Suprapubic skin (tissue), 4 donors: ENCODE data around the gene STUM. TPM values are rescaled to one million over a fixed set of nuclear protein-coding genes. Genes with fewer than 3 reads are reported as not detected.
A peak's percentile ranks its signal among the peaks of the same experiment; 100 is the strongest.

Source experiments
- DNase-seq, 2 donors: peaks; one replicate each; pipeline ENCODE4 v3.0.0-alpha.2; 2019; ENCODE audit warnings: low spot score in 2 of 2
- H3K27ac ChIP-seq: fragments of 200-600 bp; sonication (generic); one replicate; pipeline ENCODE4 v1.5.1; 2019
- H3K27me3 ChIP-seq: fragments of 200-600 bp; sonication (generic); one replicate; pipeline ENCODE4 v1.5.1; 2019
- H3K36me3 ChIP-seq: fragments of 200-600 bp; sonication (generic); one replicate; pipeline ENCODE4 v1.5.1; 2019
- H3K4me1 ChIP-seq: fragments of 200-600 bp; sonication (generic); one replicate; pipeline ENCODE4 v1.5.1; 2019
- H3K4me3 ChIP-seq: fragments of 200-600 bp; sonication (generic); one replicate; pipeline ENCODE4 v1.5.1; 2019; ENCODE audit warnings: mild to moderate bottlenecking
- H3K9me3 ChIP-seq: fragments of 200-600 bp; sonication (generic); one replicate; pipeline ENCODE4 v1.5.1; 2019
- CTCF ChIP-seq, 2 donors: fragments of 200-600 bp in 1 of 2; fragments of 450-650 bp in 1 of 2; sonication (generic) in 1 of 2; IDR thresholded peaks; one replicate each; pipeline ENCODE4 v1.5.1; 2016 to 2019; ENCODE audit warnings: antibody characterized with exemption in 2 of 2, mild to moderate bottlenecking in 1 of 2, moderate library complexity in 1 of 2
- EP300 ChIP-seq: sonication (generic); formaldehyde crosslinking; IDR thresholded peaks from one replicate; pipeline ENCODE4 v1.6.1; 2017; ENCODE audit warnings: antibody characterized with exemption
- POLR2A ChIP-seq, 2 donors: fragments of 450-650 bp; IDR thresholded peaks; one replicate each; pipeline ENCODE4 v1.6.1; 2017; ENCODE audit warnings: antibody characterized with exemption in 2 of 2, mild to moderate bottlenecking in 2 of 2, moderate library complexity in 2 of 2
- POLR2AphosphoS5 ChIP-seq, 3 donors: sonication (generic); formaldehyde crosslinking; IDR thresholded peaks; one replicate each; pipeline ENCODE4 v1.6.1; 2017; ENCODE audit warnings: antibody characterized with exemption in 3 of 3
- WGBS: methylation state at CpG from one replicate; pipeline ENCODE4 v1.1.5; 2018; 5-methylcytosine and 5-hydroxymethylcytosine counted together
- total RNA-seq, 4 donors: library from RNA; depleted of rRNA; stranded (reverse); fragments of >200 nt; gene quantifications; one replicate each; pipeline ENCODE4 v1.1.0, GENCODE V29; 2016

The STUM gene
- total RNA-seq, 4 donors from 2014 or later = 1.6 to 5.9 (median 2.0) TPM

GRCh38 chr1:226632922-226633351 is 84.4 kb downstream of the STUM start:
- Histone ChIP-seq H3K9me3 (no peaks in the 10 kb centered on the region), H3K4me1 (peaks cover 48% of the 10 kb centered on the region), H3K27me3 (no peaks in the 10 kb centered on the region), H3K4me3 (no peak overlapping the region), H3K27ac (peak overlapping the region; percentile 47), H3K36me3 (peaks cover 22% of the 10 kb centered on the region)
- peak; percentile 64 to 75 for DNase-seq
- 81% methylated on average over 10 of the region's 10 CpGs for WGBS
- TF ChIP-seq EP300 = no peak
- TF ChIP-seq CTCF (IDR thresholded peaks at IDR 0.05) = no peak
- no peak for TF ChIP-seq POLR2A (IDR thresholded peaks at IDR 0.05)
- no peak for TF ChIP-seq POLR2AphosphoS5 (IDR thresholded peaks at IDR 0.05)

- peak; percentile 56 to 71 for DNase-seq
- H3K36me3 ChIP-seq = peaks cover 26% of the 10 kb centered on the region
- no peaks in the 10 kb centered on the region for H3K27me3 ChIP-seq
- WGBS = 28% methylated on average over 4 of the region's 7 CpGs
- H3K4me3 ChIP-seq = no peak overlapping the region
- H3K4me1 ChIP-seq = peaks cover 55% of the 10 kb centered on the region
- TF ChIP-seq CTCF (IDR thresholded peaks at IDR 0.05) (no peak), POLR2AphosphoS5 (IDR thresholded peaks at IDR 0.05) (no peak), EP300 (no peak), POLR2A (IDR thresholded peaks at IDR 0.05) (no peak)
- H3K27ac ChIP-seq = peak overlapping the region; percentile 15
- no peaks in the 10 kb centered on the region for H3K9me3 ChIP-seq
These were observed 85.1 kb downstream of the STUM start for GRCh38 chr1:226633541-226634165.

- Histone ChIP-seq H3K4me3 (no peak overlapping the region), H3K4me1 (peaks cover 57% of the 10 kb centered on the region), H3K9me3 (no peaks in the 10 kb centered on the region), H3K27ac (peak overlapping the region; percentile 15), H3K36me3 (peaks cover 27% of the 10 kb centered on the region), H3K27me3 (no peaks in the 10 kb centered on the region)
- peak; percentile 82 to 86 for DNase-seq
- no CpG with 5 or more reads among the region's 6 CpGs for WGBS
- TF ChIP-seq CTCF (IDR thresholded peaks at IDR 0.05) = peak; percentile 86 to 87
- no peak for TF ChIP-seq POLR2A (IDR thresholded peaks at IDR 0.05)
These were observed 85.6 kb downstream of the STUM start for GRCh38 chr1:226634166-226634588.

GRCh38 chr1:226634611-226635246 is 86.2 kb downstream of the STUM start:
- DNase-seq = peak; percentile 66 to 74
- WGBS = 74% methylated on average over 16 of the region's 22 CpGs
- no peak overlapping the region for H3K4me3 ChIP-seq
- H3K27ac ChIP-seq = peak overlapping the region; percentile 17
- H3K36me3 ChIP-seq = peaks cover 27% of the 10 kb centered on the region
- no peaks in the 10 kb centered on the region for H3K9me3 ChIP-seq
- TF ChIP-seq CTCF (IDR thresholded peaks at IDR 0.05) (no peak), EP300 (no peak), POLR2A (IDR thresholded peaks at IDR 0.05) (no peak), POLR2AphosphoS5 (IDR thresholded peaks at IDR 0.05) (no peak)
- H3K27me3 ChIP-seq = no peaks in the 10 kb centered on the region
- peaks cover 57% of the 10 kb centered on the region for H3K4me1 ChIP-seq

- DNase-seq = peak; percentile 66 to 74
- no peaks in the 10 kb centered on the region for H3K9me3 ChIP-seq
These were observed 86.9 kb downstream of the STUM start for GRCh38 chr1:226635456-226635941.

More at GRCh38 chr1:226635456-226635941, 86.9 kb downstream of the STUM start:
- no peaks in the 10 kb centered on the region for H3K27me3 ChIP-seq
- H3K36me3 ChIP-seq = peaks cover 32% of the 10 kb centered on the region
- H3K4me1 ChIP-seq = peaks cover 57% of the 10 kb centered on the region
- peak overlapping the region; percentile 17 for H3K27ac ChIP-seq
- no peak overlapping the region for H3K4me3 ChIP-seq
- TF ChIP-seq POLR2AphosphoS5 (IDR thresholded peaks at IDR 0.05) = no peak
- WGBS = 51% methylated on average over 11 of the region's 11 CpGs
